A673 (cell line): ENCODE results near the gene IPP.
"Not testable (repeated sequence)": the region's sequence is repeated elsewhere in the genome, so short reads cannot be mapped to it uniquely, and the experiment has no call there.

Experiments used
- CTCF ChIP-seq: fragments of 300-800, 200-600 bp; sonication (generic); conservative IDR thresholded peaks from 2 replicates; pipeline ENCODE4 v1.5.1; 2017; ENCODE audit warnings: low read depth, mild to moderate bottlenecking, antibody characterized with exemption, low read length, moderate library complexity, mixed read lengths
- EZH2 ChIP-seq: fragments of 200-600 bp; sonication (generic); IDR thresholded peaks from 2 replicates; pipeline ENCODE4 v1.6.1; 2017; ENCODE audit warnings: borderline replicate concordance, low read depth, mild to moderate bottlenecking, mixed read lengths, antibody characterized with exemption, low read length; ENCODE audit not compliant: poor library complexity, severe bottlenecking

DNA sequence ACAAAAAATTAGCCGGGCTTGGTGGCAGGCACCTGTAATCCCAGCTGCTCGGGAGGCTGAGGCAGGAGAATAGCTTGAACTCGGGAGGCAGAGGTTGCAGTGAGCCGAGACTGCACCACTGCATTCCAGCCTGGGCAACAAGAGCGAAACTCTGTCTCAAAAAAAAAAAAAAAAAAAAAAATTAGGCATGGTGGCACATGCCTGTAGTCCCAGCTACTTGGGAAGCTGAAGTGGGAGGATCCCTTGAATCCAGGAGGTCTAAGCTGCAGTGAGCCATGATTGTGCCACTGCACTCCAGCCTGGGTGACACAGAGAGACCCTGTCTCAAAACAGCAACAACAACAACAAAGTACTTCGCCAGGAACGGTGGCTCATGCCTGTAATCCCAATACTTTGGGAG is 73.9 kb downstream of the IPP start:
- TF ChIP-seq CTCF, EZH2: not testable (repeated sequence)
